Osteoblast (primary cell): Measurements from ENCODE around the gene SLC35C1. TPM values are rescaled to one million over a fixed set of nuclear protein-coding genes. Genes with fewer than 3 reads are reported as not detected.

Experiments
- DNase-seq: peaks from one replicate; pipeline ENCODE4 v3.0.0; 2011; ENCODE audit warnings: low spot score, mixed read lengths; ENCODE audit not compliant: insufficient read length; ENCODE audit errors: missing footprints
- H2AFZ ChIP-seq: 2 replicates; pipeline ENCODE4 v1.6.0; 2011; ENCODE audit warnings: mild to moderate bottlenecking, low read length
- H3K27ac ChIP-seq: 2 replicates; pipeline ENCODE4 v1.5.1; 2011; ENCODE audit warnings: mild to moderate bottlenecking, low read depth, low read length, moderate library complexity
- H3K27me3 ChIP-seq: 2 replicates; pipeline ENCODE4 v1.6.0; 2012; ENCODE audit warnings: mild to moderate bottlenecking, control low read depth, inconsistent platforms, low read length, moderate library complexity; ENCODE audit not compliant: insufficient read depth
- H3K36me3 ChIP-seq: 2 replicates; pipeline ENCODE4 v1.5.1; 2011; ENCODE audit warnings: mild to moderate bottlenecking, low read length, control low read depth, moderate library complexity; ENCODE audit not compliant: insufficient read depth
- H3K4me1 ChIP-seq: 2 replicates; pipeline ENCODE4 v1.5.1; 2011; ENCODE audit warnings: mild to moderate bottlenecking, low read length, control low read depth, moderate library complexity; ENCODE audit not compliant: insufficient read depth
- H3K4me2 ChIP-seq: 2 replicates; pipeline ENCODE4 v1.6.0; 2011; ENCODE audit warnings: mild to moderate bottlenecking, low read length; ENCODE audit not compliant: insufficient read depth
- H3K4me3 ChIP-seq: fragments of 200-600 bp; sonication (generic); 3 replicates; pipeline ENCODE4 v1.5.1; 2012; ENCODE audit warnings: mild to moderate bottlenecking, low read length, inconsistent platforms; ENCODE audit not compliant: insufficient read depth
- H3K79me2 ChIP-seq: 2 replicates; pipeline ENCODE4 v1.6.0; 2012; ENCODE audit warnings: mild to moderate bottlenecking, low read length, control low read depth, inconsistent platforms; ENCODE audit not compliant: insufficient read depth
- H3K9me3 ChIP-seq: 2 replicates; pipeline ENCODE4 v1.5.1; 2011; ENCODE audit warnings: low read depth, low read length, control low read depth
- H4K20me1 ChIP-seq: 2 replicates; pipeline ENCODE4 v1.6.0; 2012; ENCODE audit warnings: mild to moderate bottlenecking, low read length, control low read depth; ENCODE audit not compliant: insufficient read depth
- CTCF ChIP-seq: IDR thresholded peaks from 2 replicates; pipeline ENCODE4 v1.5.1; 2011; ENCODE audit warnings: mild to moderate bottlenecking, low read depth, low read length, moderate library complexity; ENCODE audit errors: extremely low read depth
- total RNA-seq: library from RNA; depleted of rRNA; stranded (reverse); fragments of >200 nt; gene quantifications from 2 replicates; pipeline ENCODE4 v1.2.3, GENCODE V29; 2012

The SLC35C1 gene
- total RNA-seq, 1 donor, result 12.3 TPM

- Histone ChIP-seq H3K27ac (no peak overlapping the region), H3K36me3 (no peaks in the 10 kb centered on the region), H3K79me2 (no peaks in the 10 kb centered on the region), H2AFZ (no peak overlapping the region), H3K4me2 (no peak overlapping the region), H3K27me3 (peaks cover 46% of the 10 kb centered on the region), H3K4me3 (no peak overlapping the region), H3K4me1 (no peaks in the 10 kb centered on the region), H4K20me1 (no peaks in the 10 kb centered on the region), H3K9me3 (no peaks in the 10 kb centered on the region)
- no peak for TF ChIP-seq CTCF
- no peak for DNase-seq
These were observed 22.2 kb downstream of the SLC35C1 start for GRCh38 chr11:45827123-45827522.

GRCh38 chr11:45828996-45829395 is 24.0 kb downstream of the SLC35C1 start:
- Histone ChIP-seq H3K27me3 (peaks cover 54% of the 10 kb centered on the region), H4K20me1 (no peaks in the 10 kb centered on the region), H2AFZ (no peak overlapping the region), H3K4me1 (no peaks in the 10 kb centered on the region), H3K79me2 (no peaks in the 10 kb centered on the region), H3K27ac (no peak overlapping the region), H3K36me3 (no peaks in the 10 kb centered on the region), H3K4me3 (no peak overlapping the region), H3K4me2 (no peak overlapping the region), H3K9me3 (no peaks in the 10 kb centered on the region)
- TF ChIP-seq CTCF, result no peak
- no peak for DNase-seq

- no peak for DNase-seq
- H3K79me2 ChIP-seq, result no peaks in the 10 kb centered on the region
- H2AFZ ChIP-seq, result no peak overlapping the region
- no peak overlapping the region for H3K4me2 ChIP-seq
- no peak overlapping the region for H3K27ac ChIP-seq
- no peaks in the 10 kb centered on the region for H3K9me3 ChIP-seq
- peaks cover 59% of the 10 kb centered on the region for H3K27me3 ChIP-seq
- no peaks in the 10 kb centered on the region for H4K20me1 ChIP-seq
- H3K36me3 ChIP-seq, result no peaks in the 10 kb centered on the region
- no peak overlapping the region for H3K4me3 ChIP-seq
- H3K4me1 ChIP-seq, result no peaks in the 10 kb centered on the region
- no peak for TF ChIP-seq CTCF
These were observed 25.6 kb downstream of the SLC35C1 start for GRCh38 chr11:45830596-45830995.

GRCh38 chr11:45832811-45833441 is 28.0 kb downstream of the SLC35C1 start:
- no peaks in the 10 kb centered on the region for H3K79me2 ChIP-seq
- no peaks in the 10 kb centered on the region for H3K4me1 ChIP-seq
- H3K9me3 ChIP-seq, result no peaks in the 10 kb centered on the region
- no peak for TF ChIP-seq CTCF
- H2AFZ ChIP-seq, result no peak overlapping the region
- H3K4me3 ChIP-seq, result no peak overlapping the region
- no peaks in the 10 kb centered on the region for H4K20me1 ChIP-seq
- peaks cover 42% of the 10 kb centered on the region for H3K27me3 ChIP-seq
- H3K27ac ChIP-seq, result no peak overlapping the region
- no peaks in the 10 kb centered on the region for H3K36me3 ChIP-seq
- H3K4me2 ChIP-seq, result no peak overlapping the region
- DNase-seq, result no peak
